Measurements from ENCODE around the gene EML6.

EML6 gene

DNA sequence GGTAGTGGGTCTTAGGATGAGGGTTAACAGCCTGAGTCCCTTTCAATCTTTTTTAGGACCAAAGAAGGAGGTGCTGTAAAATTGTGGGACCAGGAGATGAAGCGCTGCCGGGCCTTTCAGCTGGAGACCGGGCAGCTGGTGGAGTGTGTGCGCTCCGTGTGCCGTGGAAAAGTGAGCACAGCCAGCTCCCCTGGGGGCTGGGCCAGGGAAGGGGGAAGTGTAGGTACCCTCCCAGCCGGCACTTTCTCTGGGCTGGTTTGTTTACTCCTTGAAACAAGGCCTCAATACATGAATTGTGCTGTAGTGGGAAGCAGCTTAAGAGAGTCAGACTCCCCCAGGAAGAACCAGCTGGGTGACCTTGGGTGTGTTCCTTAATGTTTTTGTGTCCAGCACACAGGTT is 236.7 kb downstream of the EML6 start:
- TF ChIP-seq SIN3A (IDR thresholded peaks at IDR 0.05; ENCODE audit: borderline replicate concordance, insufficient read depth, low read length) (no peak), FOXP2 (optimal IDR thresholded peaks at IDR 0.05; ENCODE audit: borderline replicate concordance, extremely low read depth, extremely low read length, insufficient read depth) (no peak), POLR2AphosphoS5 (IDR thresholded peaks at IDR 0.05; ENCODE audit: low read depth, low read length) (no peak), TAF1 (IDR thresholded peaks at IDR 0.05; ENCODE audit: borderline replicate concordance, insufficient read depth, low read length) (no peak)
- TF ChIP-seq, protein P1, sequence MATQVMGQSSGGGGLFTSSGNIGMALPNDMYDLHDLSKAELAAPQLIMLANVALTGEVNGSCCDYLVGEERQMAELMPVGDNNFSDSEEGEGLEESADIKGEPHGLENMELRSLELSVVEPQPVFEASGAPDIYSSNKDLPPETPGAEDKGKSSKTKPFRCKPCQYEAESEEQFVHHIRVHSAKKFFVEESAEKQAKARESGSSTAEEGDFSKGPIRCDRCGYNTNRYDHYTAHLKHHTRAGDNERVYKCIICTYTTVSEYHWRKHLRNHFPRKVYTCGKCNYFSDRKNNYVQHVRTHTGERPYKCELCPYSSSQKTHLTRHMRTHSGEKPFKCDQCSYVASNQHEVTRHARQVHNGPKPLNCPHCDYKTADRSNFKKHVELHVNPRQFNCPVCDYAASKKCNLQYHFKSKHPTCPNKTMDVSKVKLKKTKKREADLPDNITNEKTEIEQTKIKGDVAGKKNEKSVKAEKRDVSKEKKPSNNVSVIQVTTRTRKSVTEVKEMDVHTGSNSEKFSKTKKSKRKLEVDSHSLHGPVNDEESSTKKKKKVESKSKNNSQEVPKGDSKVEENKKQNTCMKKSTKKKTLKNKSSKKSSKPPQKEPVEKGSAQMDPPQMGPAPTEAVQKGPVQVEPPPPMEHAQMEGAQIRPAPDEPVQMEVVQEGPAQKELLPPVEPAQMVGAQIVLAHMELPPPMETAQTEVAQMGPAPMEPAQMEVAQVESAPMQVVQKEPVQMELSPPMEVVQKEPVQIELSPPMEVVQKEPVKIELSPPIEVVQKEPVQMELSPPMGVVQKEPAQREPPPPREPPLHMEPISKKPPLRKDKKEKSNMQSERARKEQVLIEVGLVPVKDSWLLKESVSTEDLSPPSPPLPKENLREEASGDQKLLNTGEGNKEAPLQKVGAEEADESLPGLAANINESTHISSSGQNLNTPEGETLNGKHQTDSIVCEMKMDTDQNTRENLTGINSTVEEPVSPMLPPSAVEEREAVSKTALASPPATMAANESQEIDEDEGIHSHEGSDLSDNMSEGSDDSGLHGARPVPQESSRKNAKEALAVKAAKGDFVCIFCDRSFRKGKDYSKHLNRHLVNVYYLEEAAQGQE (IDR thresholded peaks at IDR 0.05; ENCODE audit: insufficient read depth in 1 of 2, low read depth in 2 of 2, low read length in 2 of 2): no peak

DNA sequence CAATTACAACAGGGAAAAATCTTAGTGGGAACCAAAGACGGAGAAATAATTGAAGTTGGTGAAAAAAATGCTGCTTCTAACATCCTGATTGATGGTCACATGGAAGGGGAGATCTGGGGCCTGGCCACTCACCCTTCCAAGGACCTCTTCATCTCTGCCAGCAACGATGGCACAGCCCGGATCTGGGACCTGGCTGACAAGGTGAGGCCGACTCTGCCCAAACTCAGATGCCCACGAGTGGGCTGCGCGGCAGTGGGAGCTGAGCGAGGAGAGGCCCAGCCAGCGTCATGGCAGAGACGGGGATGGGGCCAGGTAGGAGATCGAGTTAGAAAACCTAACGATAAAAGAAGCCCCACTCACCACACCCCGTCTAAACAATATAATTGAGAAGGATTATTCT is 239.0 kb downstream of the EML6 start:
- TF ChIP-seq FOXP2 (optimal IDR thresholded peaks at IDR 0.05; ENCODE audit: borderline replicate concordance, extremely low read depth, extremely low read length, insufficient read depth): no peak
- TF ChIP-seq TAF1 (IDR thresholded peaks at IDR 0.05; ENCODE audit: borderline replicate concordance, insufficient read depth, low read length): no peak
- TF ChIP-seq POLR2AphosphoS5 (IDR thresholded peaks at IDR 0.05; ENCODE audit: low read depth, low read length): no peak
- TF ChIP-seq SIN3A (IDR thresholded peaks at IDR 0.05; ENCODE audit: borderline replicate concordance, insufficient read depth, low read length): no peak
- TF ChIP-seq, protein P1 (IDR thresholded peaks at IDR 0.05; ENCODE audit: insufficient read depth in 1 of 2, low read depth in 2 of 2, low read length in 2 of 2): no peak

DNA sequence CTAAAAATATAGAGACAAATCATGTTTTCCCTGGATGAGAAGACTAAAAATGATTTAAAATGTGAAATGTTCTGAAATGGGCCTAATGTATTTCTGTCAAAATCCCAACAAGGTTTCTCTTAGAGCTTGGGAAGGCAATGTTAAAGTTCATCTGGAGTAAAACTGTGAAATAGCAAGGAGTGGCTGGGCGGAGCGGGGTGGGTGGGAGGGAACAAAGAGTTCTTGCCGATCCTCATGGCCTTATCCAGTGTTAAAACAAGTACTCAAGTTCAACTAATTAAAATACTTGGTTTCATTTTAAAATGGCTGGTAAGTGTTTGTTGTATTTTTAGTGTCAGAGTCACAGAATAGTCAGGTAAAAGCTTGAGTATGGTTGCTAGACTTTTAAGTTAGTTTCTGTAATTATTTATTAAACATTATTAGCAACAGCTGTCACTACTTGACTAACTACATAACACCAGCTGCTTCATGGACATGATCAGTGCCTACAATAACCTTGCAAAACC is 239.5 kb downstream of the EML6 start:
- TF ChIP-seq TAF1 (IDR thresholded peaks at IDR 0.05; ENCODE audit: borderline replicate concordance, insufficient read depth, low read length) (no peak), FOXP2 (optimal IDR thresholded peaks at IDR 0.05; ENCODE audit: borderline replicate concordance, extremely low read depth, extremely low read length, insufficient read depth) (no peak), POLR2AphosphoS5 (IDR thresholded peaks at IDR 0.05; ENCODE audit: low read depth, low read length) (no peak), SIN3A (IDR thresholded peaks at IDR 0.05; ENCODE audit: borderline replicate concordance, insufficient read depth, low read length) (no peak)
- TF ChIP-seq, protein P1 (IDR thresholded peaks at IDR 0.05; ENCODE audit: insufficient read depth in 1 of 2, low read depth in 2 of 2, low read length in 2 of 2): no peak

DNA sequence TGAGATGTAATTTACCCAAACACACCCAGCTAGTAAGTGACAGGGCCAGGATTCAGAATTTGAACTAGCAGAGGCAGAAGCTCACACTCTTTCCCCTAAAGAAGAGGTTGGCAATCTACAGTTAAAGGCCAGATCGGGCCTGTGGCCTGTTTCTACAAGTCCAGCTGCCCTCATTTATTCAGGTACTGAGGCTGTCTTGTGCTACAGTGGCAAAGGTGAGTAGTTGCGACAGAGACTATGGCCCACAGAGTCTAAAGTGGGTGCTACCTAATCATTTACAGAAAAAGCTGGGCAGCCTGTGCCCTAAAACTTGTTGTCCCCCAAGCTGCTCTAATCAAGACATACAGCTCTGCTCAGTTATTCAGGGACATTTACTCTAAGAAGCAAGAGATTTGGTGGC is 240.0 kb downstream of the EML6 start:
- TF ChIP-seq SIN3A (IDR thresholded peaks at IDR 0.05; ENCODE audit: borderline replicate concordance, insufficient read depth, low read length): no peak
- no peak for TF ChIP-seq POLR2AphosphoS5 (IDR thresholded peaks at IDR 0.05; ENCODE audit: low read depth, low read length)
- no peak for TF ChIP-seq TAF1 (IDR thresholded peaks at IDR 0.05; ENCODE audit: borderline replicate concordance, insufficient read depth, low read length)
- TF ChIP-seq FOXP2 (optimal IDR thresholded peaks at IDR 0.05; ENCODE audit: borderline replicate concordance, extremely low read depth, extremely low read length, insufficient read depth): no peak
- TF ChIP-seq, protein P1 (IDR thresholded peaks at IDR 0.05; ENCODE audit: insufficient read depth in 1 of 2, low read depth in 2 of 2, low read length in 2 of 2): no peak

DNA sequence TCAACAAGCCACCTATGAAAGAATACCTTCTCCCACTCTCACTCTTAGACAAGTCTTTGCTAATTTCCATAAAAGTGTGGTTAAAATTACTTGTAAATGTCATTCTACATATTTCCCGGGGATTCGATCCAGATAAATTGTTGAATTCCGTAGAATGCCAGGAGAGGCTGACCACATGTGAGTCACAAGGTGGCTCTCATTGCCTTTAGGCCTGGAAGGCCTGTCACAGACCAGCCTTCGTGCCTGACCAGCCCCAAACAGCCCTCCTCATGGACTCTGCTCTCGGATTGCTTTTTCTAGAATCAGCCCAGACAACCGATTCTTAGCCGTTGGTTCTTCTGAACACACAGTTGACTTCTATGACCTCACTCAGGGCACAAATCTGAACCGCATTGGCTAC is 240.8 kb downstream of the EML6 start:
- TF ChIP-seq FOXP2 (optimal IDR thresholded peaks at IDR 0.05; ENCODE audit: borderline replicate concordance, extremely low read depth, extremely low read length, insufficient read depth) (no peak), POLR2AphosphoS5 (IDR thresholded peaks at IDR 0.05; ENCODE audit: low read depth, low read length) (no peak), SIN3A (IDR thresholded peaks at IDR 0.05; ENCODE audit: borderline replicate concordance, insufficient read depth, low read length) (no peak)
- TF ChIP-seq, protein P1 (IDR thresholded peaks at IDR 0.05; ENCODE audit: insufficient read depth in 1 of 2, low read depth in 2 of 2, low read length in 2 of 2): no peak
